Measurements from ENCODE around the gene CD177.

The CD177 gene

GRCh38 chr19:43408043-43408442 is 54.6 kb downstream of the CD177 start:
- no peak overlapping the region for H2AFZ ChIP-seq (ENCODE audit: low read length, unreplicated experiment)

GRCh38 chr19:43409415-43409814 is 55.9 kb downstream of the CD177 start:
- Histone ChIP-seq H3K4me3 (ENCODE audit: low read depth, low read length) (no peak overlapping the region), H3K27me3 (ENCODE audit: insufficient read depth, low read length) (no peaks in the 10 kb centered on the region), H3K36me3 (ENCODE audit: insufficient read depth, low read length) (no peaks in the 10 kb centered on the region), H3K79me2 (ENCODE audit: control insufficient read depth, insufficient read depth, low read length, unreplicated experiment) (no peaks in the 10 kb centered on the region), H2AFZ (ENCODE audit: low read length, unreplicated experiment) (no peak overlapping the region), H3K27ac (ENCODE audit: low read depth, low read length) (no peak overlapping the region), H3K4me1 (ENCODE audit: control insufficient read depth, insufficient read depth, low read length, unreplicated experiment) (no peaks in the 10 kb centered on the region)

More at GRCh38 chr19:43408043-43408442, 54.6 kb downstream of the CD177 start:
- no peak overlapping the region for H3K27ac ChIP-seq (ENCODE audit: low read depth, low read length)
- H3K79me2 ChIP-seq (ENCODE audit: control insufficient read depth, insufficient read depth, low read length, unreplicated experiment), result no peaks in the 10 kb centered on the region
- no peaks in the 10 kb centered on the region for H3K27me3 ChIP-seq (ENCODE audit: insufficient read depth, low read length)
- no peak overlapping the region for H3K4me3 ChIP-seq (ENCODE audit: low read depth, low read length)
- no peaks in the 10 kb centered on the region for H3K4me1 ChIP-seq (ENCODE audit: control insufficient read depth, insufficient read depth, low read length, unreplicated experiment)
- no peaks in the 10 kb centered on the region for H3K36me3 ChIP-seq (ENCODE audit: insufficient read depth, low read length)

GRCh38 chr19:43412441-43412840 is 59.0 kb downstream of the CD177 start:
- Histone ChIP-seq H3K36me3 (ENCODE audit: insufficient read depth, low read length) (no peaks in the 10 kb centered on the region), H2AFZ (ENCODE audit: low read length, unreplicated experiment) (no peak overlapping the region), H3K27ac (ENCODE audit: low read depth, low read length) (no peak overlapping the region), H3K4me1 (ENCODE audit: control insufficient read depth, insufficient read depth, low read length, unreplicated experiment) (no peaks in the 10 kb centered on the region), H3K4me3 (ENCODE audit: low read depth, low read length) (no peak overlapping the region), H3K79me2 (ENCODE audit: control insufficient read depth, insufficient read depth, low read length, unreplicated experiment) (no peaks in the 10 kb centered on the region), H3K27me3 (ENCODE audit: insufficient read depth, low read length) (no peaks in the 10 kb centered on the region)

Measured in ACC112 (cell line).